ENCODE measurements around the gene PGBD5. TPM values are rescaled to one million over a fixed set of nuclear protein-coding genes. Genes with fewer than 3 reads are reported as not detected.
A peak's percentile ranks its signal among the peaks of the same experiment; 100 is the strongest.

PGBD5 gene
- polyA plus RNA-seq, 1 donor, result 5.8 TPM

- no peak for DNase-seq
Observed at GRCh38 chr1:230396966-230397365, 29.2 kb downstream of the PGBD5 start.

GRCh38 chr1:230395932-230396331 lies 30.2 kb downstream of the PGBD5 start:
- no peak for DNase-seq

- no peak for DNase-seq
Observed at GRCh38 chr1:230394741-230395140, 31.4 kb downstream of the PGBD5 start.

- no peak for DNase-seq
Observed at GRCh38 chr1:230394134-230394533, 32.0 kb downstream of the PGBD5 start.

GRCh38 chr1:230393722-230394121 lies 32.4 kb downstream of the PGBD5 start:
- DNase-seq, result no peak

- DNase-seq, result no peak
Observed at GRCh38 chr1:230392920-230393521, 33.1 kb downstream of the PGBD5 start.

GRCh38 chr1:230392536-230392909 lies 33.6 kb downstream of the PGBD5 start:
- no peak for DNase-seq

GRCh38 chr1:230391776-230392535 lies 34.2 kb downstream of the PGBD5 start:
- no peak for DNase-seq

- DNase-seq, result no peak
Observed at GRCh38 chr1:230390371-230390770, 35.8 kb downstream of the PGBD5 start.

- no peak for DNase-seq
Observed at GRCh38 chr1:230387876-230388275, 38.3 kb downstream of the PGBD5 start.

- DNase-seq, result no peak
Observed at GRCh38 chr1:230387296-230387695, 38.8 kb downstream of the PGBD5 start.

- DNase-seq, result no peak
Observed at GRCh38 chr1:230386637-230387262, 39.4 kb downstream of the PGBD5 start.

GRCh38 chr1:230385930-230386329 lies 40.2 kb downstream of the PGBD5 start:
- no peak for DNase-seq

GRCh38 chr1:230385158-230385450 lies 41.0 kb downstream of the PGBD5 start:
- DNase-seq, result no peak

GRCh38 chr1:230384380-230385157 lies 41.6 kb downstream of the PGBD5 start:
- DNase-seq, result no peak

GRCh38 chr1:230383425-230383824 lies 42.7 kb downstream of the PGBD5 start:
- no peak for DNase-seq

GRCh38 chr1:230382001-230382491 lies 44.1 kb downstream of the PGBD5 start:
- peak; percentile 38 for DNase-seq

GRCh38 chr1:230381585-230381984 lies 44.5 kb downstream of the PGBD5 start:
- no peak for DNase-seq

GRCh38 chr1:230381049-230381467 lies 45.1 kb downstream of the PGBD5 start:
- no peak for DNase-seq

GRCh38 chr1:230379928-230380327 lies 46.2 kb downstream of the PGBD5 start:
- DNase-seq, result no peak

- DNase-seq, result no peak
Observed at GRCh38 chr1:230379462-230379861, 46.7 kb downstream of the PGBD5 start.

- DNase-seq, result no peak
Observed at GRCh38 chr1:230377851-230378250, 48.3 kb downstream of the PGBD5 start.

- no peak for DNase-seq
Observed at GRCh38 chr1:230377324-230377723, 48.8 kb downstream of the PGBD5 start.
